CD4-positive, alpha-beta T cell treated with Interleukin-12 subunit alpha and Interleukin-12 subunit beta, for 1 hour (primary cell): ENCODE data around the gene FOXO3.
"Not testable (repeated sequence)": the region's sequence is repeated elsewhere in the genome, so short reads cannot be mapped to it uniquely, and the experiment has no call there.

Experiments
- DNase-seq: peaks from one replicate; pipeline ENCODE4 v3.0.0-alpha.2; 2020

FOXO3 gene

DNA sequence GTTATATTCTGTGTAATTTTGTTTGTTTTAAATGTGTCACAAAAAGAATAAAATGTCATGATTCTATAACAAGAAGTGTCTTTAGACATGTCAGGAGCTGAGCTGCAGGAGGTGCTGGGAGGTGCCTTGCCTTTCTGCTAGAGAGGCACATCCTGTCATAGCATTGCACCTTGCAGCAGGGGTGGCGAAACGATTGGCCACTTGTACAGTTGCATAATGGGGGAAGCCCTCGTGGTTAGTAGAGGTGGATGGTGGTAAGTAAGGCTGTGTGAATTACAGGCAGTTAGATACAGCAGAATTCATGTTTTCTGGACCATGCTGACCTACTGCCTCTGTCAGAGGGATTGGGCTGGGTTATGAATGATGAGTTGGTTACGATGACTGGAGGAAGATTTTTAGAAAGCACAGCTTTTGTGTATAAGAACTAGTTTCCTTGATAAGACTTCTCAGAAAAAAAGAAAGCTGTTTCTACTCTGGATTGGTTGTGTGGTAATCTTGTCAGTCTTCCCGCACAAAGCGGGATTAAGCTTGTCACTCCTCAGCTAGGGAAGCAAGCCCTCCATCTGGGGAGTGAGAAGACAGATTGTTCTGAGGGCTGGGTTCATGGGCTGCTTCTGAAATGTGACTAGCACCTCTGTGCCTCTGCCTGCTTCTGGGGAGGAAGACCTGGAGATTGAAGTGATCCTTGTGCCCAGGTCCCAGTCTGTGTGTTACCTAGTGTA, 74.9 kb downstream of the FOXO3 start:
- peak; percentile 41 for DNase-seq

DNA sequence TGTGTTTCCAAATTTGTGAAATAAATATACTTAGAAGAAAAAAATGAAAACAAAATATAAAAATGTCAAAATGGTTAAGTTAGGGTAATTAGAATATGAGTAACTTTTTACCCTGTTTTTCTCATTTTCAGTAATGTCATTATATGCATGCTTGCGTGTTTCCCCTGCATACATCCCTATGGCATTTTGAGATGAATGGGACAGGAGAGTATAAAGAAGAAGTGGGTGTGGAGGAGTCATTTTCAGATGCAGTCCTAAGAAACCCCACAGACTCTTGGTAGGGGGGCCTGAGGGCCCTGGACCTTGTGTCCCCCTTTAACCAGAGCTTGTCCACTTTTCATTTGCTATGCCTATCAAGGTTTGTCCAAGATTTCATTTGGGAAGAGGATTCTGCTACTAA, 77.2 kb downstream of the FOXO3 start:
- no peak for DNase-seq

DNA sequence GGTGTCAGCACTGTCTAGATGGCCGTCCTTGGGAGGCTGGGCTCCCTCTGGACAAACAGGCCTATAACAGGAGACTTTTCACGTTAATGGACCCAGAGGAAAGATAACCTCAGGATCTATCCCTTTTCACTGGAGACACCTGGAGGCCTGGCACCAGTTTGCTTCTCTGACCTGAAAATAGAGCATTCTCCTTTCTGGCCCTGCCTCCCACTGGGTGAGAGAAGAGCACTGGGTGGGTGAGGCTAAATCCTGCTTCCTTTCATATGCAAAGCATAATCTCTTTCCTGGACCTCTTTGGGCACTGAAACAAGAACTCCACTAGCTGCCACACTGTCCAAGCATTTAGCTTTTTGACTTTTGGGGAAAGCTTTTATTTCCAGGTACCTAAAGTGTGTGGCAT, 78.3 kb downstream of the FOXO3 start:
- DNase-seq = no peak

DNA sequence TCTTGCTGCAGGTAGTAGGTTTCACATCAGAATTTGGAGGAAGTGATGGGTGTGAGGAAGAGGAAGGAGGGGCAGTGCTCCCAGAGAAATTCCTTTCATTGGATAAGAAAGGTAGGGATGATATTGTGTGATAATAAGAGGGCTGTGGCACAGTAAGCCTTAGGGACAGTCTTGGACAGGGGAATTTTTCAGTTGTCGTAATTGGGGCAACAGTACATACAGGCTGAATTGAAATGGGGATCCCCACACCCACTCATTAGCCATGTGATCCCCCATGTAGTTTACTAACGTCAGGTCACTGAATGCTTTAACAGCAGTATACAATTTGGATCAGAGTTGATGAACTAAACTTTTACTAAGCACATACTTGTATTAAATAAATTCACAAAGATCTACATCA, 79.4 kb downstream of the FOXO3 start:
- no peak for DNase-seq

DNA sequence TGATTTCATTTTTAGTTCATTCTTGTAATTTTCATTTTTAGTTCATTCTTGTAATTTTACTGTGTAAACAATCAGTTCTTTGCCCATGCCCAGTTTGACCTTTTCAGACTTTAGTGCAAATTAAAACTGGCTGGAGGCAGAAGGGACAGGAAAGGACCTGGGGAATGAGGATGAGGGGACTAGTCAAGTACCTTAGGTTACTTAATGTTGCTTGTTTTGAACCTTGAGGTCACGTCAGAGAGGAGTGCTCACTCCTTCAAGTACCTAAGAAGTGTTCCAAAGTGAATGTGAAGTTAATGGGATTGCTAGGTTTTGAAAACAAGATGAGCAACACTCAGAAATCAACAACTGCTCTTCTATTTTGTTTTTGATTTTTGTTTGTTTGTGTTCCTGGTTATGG, 82.5 kb downstream of the FOXO3 start:
- no peak for DNase-seq

DNA sequence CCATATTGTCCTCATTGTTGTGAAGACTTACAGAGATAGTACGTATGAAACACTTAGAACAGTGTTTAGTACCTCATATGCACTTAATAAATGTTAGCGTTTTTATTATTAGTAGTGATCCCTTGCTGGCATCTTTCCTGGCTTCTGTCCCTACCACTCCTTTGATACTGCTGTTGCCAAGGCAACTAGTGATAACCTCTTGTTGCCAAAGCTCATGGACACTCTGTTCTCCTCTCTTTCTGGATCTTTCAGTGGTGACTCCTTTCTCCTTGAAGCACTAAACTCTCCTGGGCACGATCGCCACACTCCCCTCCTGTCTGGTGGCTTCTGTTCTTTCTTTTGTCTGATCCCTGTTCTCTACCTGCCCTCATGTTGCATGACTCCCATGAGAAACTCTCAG, 83.5 kb downstream of the FOXO3 start:
- no peak for DNase-seq

DNA sequence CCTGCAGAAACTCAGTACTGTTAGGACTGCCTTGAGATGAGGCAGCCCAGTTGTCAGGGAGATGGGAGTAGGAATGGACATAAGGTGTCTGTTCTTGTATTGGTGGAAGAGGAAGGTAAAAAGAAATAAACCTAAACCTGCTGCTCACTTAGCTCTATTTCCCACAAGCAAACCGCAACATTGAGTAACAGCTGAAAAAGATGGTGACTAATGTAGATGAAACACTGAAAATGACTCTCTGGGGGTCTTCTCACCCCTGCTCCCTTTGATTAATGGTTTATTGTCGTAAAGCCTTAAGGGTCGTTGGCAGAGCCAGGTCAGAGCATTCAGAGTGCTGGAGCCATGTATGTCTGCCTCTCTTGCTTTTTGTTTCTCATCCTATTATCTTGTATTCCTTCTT, 87.5 kb downstream of the FOXO3 start:
- no peak for DNase-seq

DNA sequence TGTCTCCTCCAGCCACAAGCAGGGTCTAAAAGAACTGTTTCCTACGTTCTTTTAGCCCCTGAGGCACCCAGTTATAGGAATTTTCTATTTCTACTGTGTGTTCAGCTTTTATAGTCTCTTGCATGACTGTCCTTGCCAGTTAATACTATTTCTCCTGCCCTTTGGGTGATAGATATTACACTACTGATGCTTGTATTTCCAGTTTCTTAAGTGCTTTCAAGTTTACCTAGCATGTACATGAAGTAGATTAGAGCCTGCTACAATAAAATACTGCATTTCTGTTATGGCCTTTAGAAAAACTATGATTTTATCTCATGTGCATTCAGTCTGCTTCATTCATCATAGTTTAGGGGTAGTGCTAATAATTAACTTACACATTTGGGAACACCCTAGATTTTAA, 89.6 kb downstream of the FOXO3 start:
- DNase-seq = no peak

DNA sequence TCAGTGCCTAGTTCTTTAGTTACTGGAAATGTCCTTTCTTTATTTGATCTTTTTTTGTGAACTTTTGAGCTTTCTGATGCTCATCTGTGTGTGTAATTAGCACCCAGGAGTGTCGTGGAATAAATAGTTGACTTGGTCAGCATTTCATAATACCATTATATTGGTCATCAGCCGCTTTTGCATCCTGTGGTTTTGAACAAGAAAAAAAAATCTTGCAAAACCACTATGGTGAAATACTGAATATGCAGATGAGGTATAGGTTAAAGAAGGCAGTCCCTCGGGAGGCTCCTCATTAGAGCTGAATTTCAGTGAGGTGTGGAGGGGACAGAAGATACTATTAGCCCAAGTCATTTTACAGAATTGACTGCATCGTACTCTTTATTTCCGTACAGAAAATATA, 90.1 kb downstream of the FOXO3 start:
- DNase-seq = no peak

DNA sequence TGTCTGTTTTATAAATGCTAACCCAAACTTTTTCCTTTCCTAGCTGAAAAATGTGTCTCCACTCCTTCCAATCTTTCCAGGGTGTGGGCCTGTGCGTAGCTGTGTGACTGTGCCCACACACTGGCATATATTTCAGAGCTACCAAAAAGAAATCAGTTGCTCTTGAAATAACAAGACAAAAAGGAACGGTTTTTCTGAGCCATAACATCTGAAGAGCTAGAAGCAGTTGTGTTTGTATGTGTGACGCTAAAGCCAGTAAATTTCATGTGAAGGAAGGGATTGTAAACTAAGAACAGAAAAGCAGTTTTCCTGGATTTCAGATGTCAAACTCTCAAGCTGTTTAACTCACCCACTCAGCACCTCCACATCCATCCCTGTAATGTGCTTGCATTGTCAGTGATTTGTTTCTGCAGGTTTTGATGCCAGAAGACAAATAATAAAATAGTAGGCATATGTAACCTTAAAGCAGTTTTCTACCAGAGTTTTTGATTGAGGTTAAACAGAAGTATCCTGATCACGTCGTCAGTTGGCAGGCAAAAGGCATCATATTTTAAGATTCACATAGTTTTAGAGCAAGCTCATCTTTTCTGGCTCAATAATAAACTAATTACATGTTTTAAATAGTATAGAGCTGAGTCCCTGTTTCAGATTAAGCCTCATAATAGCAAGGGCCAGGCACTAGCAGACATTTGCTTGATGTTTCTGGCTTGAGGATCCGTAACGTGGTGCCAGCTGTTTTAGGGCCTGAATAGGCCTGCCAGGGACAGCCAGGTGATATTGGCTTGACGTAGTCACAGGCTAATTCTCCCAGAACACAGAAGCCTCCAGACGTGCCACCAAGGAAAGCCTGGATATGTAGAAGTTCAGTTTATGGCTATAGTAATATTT, 90.9 kb downstream of the FOXO3 start:
- DNase-seq = no peak

DNA sequence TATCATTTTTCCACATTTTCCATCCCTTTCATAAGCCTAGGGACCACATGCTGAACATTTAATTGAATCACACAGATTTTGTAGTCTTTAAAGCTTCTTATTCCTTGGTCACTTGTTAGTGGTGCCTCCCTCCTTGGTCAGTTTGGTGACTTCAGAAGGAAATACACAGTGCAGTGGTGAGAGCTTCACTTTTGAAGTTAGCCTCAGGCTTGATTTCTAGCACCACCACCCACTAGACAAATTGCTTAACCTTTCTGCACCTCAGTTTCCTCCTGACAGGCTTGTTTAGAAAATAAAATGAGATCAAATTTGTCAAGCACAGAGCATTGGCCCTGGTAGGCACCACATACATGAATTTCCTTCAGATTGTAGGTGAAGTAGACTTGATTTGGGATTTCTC, 91.7 kb downstream of the FOXO3 start:
- no peak for DNase-seq

DNA sequence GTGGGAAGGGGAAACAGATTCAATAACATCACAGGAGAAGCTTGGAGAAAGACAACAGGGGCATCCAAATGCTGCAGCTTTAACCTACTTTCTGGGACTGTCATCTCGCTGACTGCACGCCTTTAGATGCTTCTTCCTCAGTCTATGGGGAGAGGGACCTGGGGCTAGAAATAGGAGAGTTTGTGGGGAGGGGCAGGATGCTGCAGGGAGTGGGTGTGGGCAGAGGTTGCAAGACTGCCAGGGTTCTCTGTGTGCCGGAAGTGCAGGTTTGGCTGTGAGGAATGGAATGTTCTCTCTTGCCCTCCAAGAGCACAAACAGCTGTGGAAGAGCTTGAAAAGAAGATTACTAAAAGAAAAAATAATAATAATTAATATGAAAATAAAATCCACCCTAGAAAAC, 93.2 kb downstream of the FOXO3 start:
- no peak for DNase-seq

DNA sequence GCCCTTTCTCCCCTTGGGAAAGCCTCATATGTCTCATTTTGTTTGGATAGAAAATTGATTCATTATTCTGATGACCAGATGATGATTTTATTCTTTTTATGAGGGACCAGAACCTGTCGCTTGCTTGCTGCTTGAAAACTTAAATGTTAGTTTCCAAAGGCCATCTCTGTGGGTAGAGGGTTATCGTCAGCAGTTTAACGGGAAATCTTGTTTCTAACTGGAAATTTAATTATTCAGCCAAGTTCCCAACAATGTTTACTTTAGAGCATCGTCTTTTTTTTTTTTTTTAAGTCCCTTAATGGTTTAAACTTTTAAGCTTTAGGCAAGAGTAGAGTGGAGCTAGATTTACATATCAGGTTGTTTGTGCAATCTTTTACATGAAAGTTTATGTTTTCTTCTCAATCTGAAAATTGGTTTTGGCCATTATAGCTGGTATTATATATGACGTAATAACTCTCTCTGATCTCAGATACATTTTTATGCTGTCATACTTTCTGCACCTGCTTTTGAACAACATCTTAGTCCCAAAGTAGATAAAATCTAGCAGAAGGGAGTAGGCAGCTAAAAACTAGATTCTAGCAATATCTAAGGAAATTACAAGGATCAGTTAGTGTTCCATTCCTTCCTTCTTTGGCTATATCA, 93.9 kb downstream of the FOXO3 start:
- no peak for DNase-seq

DNA sequence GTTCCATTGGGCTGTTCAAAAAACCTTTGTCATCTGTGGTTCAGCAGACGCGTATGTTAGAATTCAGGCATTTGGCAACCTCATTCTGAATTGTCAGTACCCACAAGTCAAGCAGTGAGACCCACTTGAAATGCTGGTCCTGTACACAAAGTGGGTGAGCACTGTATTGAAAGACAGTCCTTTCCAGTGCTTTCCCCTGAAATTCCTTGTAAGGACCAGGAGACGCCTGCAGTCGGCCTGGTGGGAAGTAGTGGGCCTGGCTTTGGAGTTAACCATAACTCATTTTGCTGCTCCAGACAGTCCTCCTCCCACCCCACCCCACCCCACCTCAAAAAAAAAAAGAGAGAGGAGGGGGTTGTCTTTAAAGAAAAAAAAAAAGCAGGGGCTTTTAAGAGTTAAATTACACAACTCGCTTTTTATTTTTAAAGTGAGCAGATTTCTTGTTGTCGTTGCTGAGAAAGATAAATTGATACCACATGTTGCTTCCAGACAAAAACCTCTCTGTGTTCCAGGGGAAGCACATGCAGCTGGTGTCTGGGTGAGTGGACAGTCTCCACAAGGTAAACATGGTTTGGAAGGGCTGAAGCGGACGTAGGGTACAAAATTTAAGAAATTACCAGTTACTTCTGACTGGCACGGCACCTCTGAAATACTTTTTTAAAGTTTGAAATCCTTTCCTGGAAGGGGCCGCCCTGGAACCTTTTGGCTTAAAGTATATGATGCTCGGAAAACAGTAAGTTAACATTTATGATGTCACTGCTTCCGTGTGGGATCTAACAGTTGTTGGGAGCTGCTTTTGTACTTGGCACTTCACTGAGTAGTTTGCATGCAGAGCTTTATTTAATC, 95.3 kb downstream of the FOXO3 start:
- DNase-seq = no peak

DNA sequence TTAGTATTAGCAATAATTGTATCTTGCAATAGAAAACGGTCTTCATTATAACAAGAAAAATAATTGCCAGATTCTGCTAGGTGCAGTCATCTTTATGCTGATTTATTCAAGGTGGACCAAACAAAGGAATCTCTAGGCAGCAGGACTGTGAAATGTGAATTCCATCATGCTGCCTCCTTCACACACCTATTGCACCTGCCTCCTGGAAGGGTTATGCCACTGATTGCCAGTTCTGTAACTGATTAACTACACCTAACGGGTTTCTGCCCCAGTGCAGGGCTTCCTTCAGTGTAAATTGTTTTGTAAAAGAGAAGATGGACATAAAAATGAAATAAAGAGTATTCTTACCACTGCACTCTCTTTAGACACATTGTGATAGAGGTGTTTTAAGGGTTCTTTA, 96.1 kb downstream of the FOXO3 start:
- no peak for DNase-seq

DNA sequence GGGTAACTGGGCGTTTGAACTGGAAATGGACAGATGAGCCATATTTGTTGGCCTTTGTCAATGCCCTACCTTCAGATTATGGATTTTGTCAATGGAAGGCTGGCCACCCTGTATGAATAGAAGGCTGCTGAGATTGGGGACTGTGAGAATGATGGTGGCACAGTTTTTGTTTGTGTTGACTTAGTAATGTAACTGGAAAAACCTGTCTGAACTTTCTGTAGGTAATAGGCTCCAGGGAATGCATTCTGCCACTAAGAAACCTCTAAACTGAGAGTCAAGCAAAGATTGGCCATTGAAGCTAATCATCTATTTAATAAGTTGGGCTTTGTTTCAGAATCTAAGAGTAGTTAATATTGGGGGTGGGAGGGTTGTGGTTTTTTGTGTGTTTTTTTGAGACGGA, 97.5 kb downstream of the FOXO3 start:
- DNase-seq = no peak

DNA sequence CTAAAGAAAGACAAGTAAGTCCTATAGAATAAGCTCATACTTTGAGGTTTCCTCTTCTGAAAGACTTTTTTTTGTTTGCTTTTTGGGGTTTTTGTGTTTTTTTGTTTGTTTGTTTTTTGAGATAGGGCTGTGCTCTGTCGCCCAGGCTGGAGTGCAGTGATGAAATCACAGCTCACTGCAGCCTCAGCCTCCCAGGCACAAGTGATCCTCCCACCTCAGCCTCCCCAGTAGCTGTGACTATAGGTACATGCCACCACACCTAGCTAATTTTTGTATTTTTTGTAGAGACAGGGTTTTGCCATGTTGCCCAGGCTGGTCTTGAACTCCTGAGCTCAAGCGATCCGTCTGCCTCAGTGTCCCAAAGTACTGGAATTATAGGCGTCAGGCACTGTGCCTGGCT, 98.1 kb downstream of the FOXO3 start:
- DNase-seq = not testable (repeated sequence)

DNA sequence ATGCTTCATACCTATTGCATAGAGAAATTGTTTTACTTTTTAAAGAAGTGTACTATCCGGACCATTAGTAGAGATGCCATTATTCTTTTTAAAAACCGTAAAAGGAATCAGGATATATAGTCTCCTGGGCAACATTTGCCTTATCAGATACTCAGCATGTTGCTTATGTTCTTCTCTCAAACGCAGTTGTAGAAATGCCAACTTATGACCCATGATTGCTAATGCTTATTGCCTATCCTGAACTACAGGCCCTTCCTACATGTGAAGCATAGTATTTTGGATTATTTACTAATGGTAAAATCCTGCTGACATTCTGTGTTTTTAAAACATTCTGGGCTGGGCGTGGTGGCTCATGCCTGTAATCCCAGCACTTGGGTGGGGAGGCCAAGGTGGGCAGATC, 99.5 kb downstream of the FOXO3 start:
- DNase-seq = no peak

DNA sequence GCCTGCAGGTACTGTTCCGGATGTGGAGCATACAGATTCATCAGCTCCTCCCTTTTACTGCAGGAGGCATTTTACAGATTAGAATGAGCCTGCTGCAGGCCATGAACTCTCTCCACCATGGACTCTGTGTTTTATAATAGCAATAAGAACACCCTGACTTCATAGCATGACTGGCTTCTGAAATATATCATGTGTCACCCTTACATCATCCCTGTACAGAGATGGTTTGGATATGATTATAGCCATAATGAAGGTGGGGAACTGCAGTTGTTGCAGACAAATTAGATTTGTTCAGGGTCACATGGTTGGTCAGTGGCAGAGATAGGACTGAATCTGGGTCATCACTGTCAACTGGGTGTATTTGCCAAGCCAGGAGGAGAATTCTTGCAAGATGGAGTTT, 100.7 kb downstream of the FOXO3 start:
- DNase-seq = no peak

DNA sequence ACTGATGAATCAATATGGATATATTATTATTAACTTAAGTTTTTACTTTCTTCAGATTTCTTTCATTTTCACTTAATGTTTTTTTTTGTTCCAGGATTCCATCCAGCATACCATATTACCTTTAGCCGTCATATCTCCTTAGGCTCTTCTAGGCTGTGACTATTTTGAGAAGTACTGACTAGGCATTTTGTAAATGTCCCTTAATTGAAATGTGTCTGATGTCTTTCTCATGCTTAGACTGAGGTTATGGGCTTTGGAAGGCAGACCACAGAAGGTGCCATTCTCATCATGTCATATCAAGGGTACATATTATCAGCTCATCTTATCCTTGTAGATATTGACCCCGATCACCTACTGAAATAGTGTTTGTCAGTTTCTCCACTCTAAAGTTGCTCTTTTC, 101.3 kb downstream of the FOXO3 start:
- DNase-seq = no peak

DNA sequence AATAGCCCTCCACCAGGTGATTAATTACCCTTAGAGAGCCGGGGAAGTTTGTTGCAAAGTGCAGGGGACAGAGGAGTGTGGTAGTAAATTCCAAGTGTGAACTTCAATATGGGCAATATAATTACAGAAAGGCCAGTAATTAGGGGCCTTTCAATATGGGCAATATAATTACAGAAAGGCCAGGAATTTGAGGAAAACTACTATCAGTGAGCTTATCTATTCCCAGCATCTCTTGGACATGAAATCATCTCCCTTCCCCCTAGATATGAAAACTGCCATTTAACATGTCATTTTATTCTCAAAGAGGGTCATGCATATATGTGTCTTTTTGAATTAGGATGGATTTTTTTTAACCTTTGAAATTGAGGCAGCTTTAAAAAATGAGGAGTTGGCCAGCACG, 102.0 kb downstream of the FOXO3 start:
- DNase-seq = no peak

DNA sequence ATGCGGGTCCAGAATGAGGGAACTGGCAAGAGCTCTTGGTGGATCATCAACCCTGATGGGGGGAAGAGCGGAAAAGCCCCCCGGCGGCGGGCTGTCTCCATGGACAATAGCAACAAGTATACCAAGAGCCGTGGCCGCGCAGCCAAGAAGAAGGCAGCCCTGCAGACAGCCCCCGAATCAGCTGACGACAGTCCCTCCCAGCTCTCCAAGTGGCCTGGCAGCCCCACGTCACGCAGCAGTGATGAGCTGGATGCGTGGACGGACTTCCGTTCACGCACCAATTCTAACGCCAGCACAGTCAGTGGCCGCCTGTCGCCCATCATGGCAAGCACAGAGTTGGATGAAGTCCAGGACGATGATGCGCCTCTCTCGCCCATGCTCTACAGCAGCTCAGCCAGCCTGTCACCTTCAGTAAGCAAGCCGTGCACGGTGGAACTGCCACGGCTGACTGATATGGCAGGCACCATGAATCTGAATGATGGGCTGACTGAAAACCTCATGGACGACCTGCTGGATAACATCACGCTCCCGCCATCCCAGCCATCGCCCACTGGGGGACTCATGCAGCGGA, 102.9 kb downstream of the FOXO3 start:
- DNase-seq = not testable (repeated sequence)
